Effector CD4-positive, alpha-beta T cell (primary cell): ENCODE measurements around the gene SYTL2.
A peak's percentile ranks its signal among the peaks of the same experiment; 100 is the strongest.
"Not testable (repeated sequence)": the region's sequence is repeated elsewhere in the genome, so short reads cannot be mapped to it uniquely, and the experiment has no call there.

Experiments
- DNase-seq: peaks from one replicate; pipeline ENCODE4 v3.0.0-alpha.2; 2020

The SYTL2 gene

GRCh38 chr11:85680897-85681296 lies 130.0 kb downstream of the SYTL2 start:
- no peak for DNase-seq

GRCh38 chr11:85679576-85679975 lies 131.4 kb downstream of the SYTL2 start:
- DNase-seq = no peak

DNA sequence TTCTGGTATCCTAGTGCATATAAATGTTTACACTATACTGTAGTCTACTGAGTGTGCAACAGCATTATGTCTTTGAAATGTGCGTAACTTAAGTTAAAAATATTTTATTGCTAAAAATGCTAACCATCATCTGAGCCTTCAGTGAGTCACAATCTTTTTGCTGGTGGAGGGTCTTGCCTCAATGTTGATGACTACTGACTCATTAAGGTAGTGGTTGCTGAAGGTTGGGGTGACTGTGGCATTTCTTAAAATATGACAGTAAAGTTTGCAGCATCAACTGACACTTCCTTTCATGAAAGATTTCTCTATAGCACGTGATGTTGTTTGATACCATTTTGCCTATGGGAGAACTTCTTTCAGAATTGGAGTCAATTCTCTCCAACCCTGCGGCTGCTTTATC lies 137.5 kb downstream of the SYTL2 start:
- no peak for DNase-seq

DNA sequence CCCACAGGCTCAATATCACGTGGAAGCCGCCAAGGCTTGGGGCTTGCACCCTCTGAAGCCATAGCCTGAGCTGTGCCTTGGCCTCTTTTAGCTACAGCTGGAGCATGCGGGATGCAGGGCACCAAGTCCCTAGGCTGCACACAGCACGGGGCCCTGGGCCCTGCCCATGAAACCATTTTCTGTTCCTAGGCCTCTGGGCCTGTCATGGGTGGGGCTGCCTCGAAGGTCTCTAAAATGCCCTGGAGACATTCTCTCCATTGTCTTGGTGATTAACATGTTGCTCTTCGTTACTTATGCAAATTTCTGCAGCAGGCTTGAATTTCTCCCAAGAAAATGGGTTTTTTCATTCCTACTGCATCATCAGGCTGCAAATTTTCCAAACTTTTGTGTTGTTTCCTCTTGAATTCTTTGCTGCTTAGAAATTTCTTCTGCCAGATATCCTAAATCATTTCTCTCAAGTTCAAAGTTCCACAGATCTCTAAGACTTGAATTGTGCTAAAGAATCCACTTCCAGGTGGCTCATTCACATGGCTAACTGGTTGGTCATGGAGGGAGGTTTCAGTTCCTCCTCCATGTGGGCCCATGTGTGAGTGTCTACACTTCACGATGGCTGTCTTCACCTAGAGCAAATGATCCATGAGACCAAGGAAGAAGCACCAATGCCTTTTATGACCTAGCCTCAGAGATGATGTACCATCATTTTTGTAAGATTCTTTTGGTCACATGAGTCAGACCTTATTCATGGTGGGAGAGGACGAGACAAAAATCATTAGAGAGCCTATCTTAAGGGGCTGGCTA lies 138.6 kb downstream of the SYTL2 start:
- no peak for DNase-seq

- not testable (repeated sequence) for DNase-seq
These were observed 139.8 kb downstream of the SYTL2 start for GRCh38 chr11:85670949-85671663.

DNA sequence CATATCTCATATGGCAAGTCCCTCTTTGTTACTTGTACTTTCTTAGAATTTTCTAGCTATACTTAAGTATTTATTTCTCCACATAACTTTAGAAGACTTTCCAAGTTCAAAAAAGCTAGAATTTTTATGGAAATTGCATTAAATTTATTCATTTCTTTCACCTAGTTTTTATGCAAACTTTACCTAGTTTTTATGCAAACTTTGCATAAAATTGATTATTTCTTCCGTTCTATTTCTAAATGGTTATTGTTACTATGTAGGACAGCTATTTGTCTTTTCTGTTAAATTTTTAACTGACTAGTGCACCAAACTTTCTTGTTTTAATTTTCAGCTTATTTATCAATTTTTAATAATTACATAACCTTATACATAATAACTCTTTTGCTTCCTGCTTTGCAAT lies 142.8 kb downstream of the SYTL2 start:
- no peak for DNase-seq

DNA sequence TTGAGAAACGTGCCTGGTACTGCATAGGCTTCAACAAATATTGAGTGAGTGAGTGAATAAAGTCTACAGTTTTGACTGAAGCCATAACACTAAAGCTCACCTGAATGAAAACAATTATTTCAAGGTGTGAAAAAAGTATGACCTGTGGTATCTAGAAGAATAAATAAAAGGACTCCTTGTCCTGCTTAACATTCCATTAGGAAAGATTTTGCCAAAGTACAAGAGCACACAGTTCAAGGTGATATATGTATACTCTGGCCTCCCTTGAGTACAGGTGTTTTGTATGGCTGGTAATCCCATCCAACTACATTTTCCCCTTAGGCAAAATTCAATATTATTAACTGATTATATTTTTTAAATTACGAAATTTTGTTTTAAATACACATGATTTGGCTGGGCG lies 144.3 kb downstream of the SYTL2 start:
- DNase-seq = no peak

GRCh38 chr11:85665733-85666132 lies 145.2 kb downstream of the SYTL2 start:
- no peak for DNase-seq

DNA sequence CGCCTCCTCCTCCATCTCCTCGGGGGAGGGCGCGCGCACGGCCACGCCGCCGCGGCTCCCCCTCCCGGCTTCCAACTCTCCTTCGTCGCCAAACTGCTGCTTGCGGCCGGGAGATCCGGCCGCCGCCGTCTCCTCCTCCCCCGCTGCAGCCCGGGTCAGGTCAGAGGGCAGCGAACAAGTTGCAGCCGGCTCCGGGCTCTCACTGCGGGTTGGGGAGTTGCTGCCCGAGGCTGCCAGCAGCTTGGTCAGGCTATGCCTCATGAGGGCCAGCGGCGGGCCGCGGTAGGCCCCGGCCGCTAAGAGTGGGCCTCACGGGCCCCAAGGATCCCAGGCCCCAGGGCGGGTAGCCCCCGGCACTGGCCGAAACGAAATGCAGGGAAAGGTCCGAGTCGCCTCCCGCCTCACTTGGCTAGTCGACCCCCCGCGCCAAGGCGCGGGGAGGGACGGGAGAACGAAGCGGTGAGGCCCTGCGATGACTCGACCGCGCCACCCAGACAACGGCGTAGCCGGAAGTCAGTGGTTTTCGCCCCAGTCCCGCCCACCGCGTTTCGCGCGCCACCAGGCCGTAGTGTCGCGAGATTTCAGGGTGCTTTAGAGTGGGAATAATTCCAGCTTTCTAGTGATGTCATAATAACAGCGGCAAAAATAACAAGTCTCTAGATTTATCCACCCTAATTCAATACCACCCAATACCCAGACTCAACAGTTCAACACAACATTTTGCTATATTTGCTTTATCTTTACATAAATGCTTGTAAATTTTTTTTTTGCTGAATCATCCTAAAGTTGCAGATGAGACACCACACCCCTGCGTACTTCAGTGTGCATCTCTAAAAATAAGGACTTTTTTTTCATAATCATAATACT lies 146.1 kb downstream of the SYTL2 start, which contains the start of gene CREBZF:
Gene CREBZF, minus strand, starts transcription at position 515 of the 867 bp plus-strand sequence. Its CDS starts 254 bp downstream, at position 261.
- peak; percentile 87 for DNase-seq

DNA sequence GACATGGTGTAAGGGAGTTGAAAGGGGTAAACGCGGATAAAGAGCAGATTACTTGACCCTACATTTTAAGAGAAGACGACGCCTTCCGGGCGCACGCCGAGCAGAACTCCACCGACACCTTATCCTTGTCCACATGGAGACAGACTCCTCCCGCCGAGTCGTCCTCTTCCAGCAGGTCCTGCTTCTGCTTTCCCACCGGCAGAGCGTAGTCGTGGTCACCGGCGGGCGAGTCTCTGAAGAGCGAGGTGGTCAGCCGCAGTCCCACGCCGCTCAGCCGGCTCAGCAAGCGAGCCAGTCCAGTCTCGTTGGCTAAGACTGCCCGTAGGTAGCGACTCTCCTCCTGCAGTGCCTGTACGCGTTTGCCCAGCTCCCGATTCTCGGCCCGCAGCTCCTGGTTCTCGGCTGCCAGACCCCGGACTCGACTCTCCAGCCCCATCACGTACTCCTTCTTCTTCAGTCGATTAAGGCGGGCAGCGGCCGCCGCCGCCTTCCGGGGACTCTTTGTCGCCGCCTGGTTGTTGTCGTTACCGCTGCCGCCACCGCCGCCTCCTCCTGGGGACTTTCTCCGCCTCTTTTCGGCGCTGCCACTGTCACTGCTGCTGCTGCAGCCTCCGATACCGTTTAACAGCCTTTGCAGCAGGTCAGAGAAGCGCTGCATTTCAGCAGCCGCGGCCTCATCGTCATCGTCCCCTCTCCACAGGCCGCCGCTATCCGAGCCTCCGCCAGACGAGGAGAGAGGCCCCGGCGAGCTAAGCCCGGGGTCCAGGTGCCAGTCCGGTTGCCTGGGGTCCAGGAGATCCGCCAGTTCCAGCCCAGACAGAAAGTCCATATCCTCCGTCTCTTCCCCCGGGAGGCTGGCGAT lies 147.0 kb downstream of the SYTL2 start:
- peak; percentile 86 for DNase-seq

GRCh38 chr11:85663080-85663752 lies 147.7 kb downstream of the SYTL2 start:
- no peak for DNase-seq

GRCh38 chr11:85661972-85662664 lies 148.8 kb downstream of the SYTL2 start:
- no peak for DNase-seq

DNA sequence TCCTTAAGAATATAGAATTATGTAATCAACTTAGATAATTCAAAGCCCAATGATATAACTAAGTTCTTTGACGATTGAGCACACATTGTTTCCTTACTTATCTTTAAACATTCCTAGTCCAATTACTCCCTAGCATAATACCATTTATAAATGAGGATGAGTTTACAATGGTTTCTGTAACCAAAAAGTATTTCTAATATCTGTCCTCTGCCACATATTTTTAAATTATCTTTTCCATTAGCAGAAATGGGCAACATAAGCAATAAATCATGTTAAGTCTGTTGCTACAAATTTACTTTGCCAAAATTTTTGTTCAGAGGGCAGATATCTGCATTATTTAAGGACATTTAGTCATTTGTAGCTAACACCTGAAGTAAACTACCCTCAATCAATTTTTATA lies 152.8 kb downstream of the SYTL2 start:
- no peak for DNase-seq

DNA sequence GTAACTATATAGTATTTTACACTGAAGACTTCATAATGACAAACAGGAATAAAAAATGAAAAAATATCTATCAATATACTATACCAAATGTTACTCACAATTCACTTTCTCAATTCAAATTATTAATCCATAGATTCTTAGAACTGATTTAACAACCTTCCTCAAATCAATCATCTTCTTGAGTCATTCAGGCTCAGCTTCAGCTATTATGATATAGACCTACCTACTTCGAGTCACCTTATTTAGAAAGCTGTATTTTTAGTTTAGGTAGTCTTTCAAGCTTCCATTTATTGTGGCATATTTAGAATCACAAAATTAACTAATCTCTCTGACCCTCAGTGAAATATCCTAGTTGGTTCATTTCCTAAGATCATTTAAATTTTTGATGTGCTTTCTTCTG lies 154.2 kb downstream of the SYTL2 start:
- no peak for DNase-seq

- DNase-seq = not testable (repeated sequence)
These were observed 156.6 kb downstream of the SYTL2 start for GRCh38 chr11:85654343-85654742.

DNA sequence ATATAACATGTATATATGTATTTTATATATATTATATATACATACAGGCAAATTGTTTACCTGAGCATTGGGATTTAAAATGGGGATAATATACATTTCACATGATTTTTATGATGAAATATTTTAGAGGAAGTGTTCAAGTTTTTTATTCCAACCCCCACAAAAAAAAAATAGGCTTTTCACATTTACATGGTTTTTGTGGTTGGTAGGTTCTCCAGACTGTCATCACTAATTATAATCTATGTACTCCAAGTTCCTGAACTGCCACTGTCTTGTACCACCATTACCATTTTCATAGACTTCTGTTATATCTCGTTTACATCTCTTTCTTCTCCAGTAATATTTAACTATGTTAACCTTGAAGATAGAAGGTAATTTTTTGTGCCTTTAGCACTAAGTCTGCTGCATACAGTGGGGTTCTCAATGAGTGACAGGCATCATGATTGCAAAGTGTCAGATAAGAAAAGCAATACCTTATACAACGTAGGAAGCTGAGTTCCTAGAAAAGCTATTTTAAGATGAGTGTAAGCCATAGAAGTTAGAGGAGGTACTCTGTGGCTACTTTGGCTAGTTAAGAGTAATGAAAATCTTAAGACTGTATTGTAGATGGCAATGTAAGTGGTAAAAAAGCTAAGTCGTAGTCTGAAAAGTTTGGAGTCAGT lies 158.0 kb downstream of the SYTL2 start:
- DNase-seq = no peak

DNA sequence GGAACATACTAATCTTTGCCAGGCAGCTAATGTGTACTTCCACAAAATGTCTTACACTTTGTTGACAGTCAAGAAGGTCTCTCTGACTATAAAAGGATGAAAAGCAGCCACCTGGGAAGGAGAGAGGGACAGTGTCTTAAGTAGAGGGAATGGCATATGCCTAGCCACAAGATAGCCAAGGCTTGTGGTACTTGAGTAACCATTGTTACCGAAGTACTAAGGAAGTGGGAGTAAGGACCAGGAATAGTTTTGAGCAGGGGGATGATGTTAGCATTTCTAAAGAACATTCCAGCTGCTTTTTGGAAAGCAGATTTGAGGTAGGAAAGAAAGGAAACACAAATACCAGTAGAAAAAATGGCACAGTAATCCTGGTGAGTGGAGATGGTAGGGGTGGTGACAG lies 159.8 kb downstream of the SYTL2 start:
- no peak for DNase-seq

DNA sequence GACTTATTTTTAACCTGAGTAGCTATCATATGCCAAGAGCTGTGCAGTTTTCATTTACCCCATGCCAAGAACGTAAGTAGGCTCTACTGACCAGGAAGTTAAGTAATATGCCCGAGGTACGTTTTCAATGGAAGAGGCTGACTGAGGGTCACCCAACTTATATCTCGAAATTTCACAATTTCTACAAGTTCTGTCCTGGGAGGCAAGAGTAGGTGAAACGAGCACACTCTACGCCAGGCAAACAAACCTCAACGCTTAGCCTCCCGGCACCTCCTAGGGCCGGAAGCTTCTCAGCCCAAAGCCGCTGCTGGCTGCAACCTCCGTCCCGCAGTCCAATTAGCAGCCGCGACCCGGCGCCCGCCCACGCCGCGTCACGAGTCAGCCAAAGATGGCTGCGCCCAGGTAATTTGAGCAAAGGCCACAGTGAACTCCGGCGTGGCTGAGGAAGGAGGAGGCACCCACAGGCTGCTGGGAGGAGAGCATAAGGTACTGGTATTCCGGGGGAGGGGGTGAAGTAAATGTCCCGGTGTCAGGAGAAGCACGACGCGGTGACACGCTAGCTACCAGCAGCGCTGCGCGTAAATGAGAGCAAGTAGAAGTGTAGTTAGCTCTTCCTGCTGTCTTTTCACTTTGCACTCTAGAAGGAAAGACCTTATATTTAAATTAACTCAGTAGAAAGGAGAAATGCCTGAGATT lies 163.2 kb downstream of the SYTL2 start, which contains the start of gene TMEM126A:
Gene TMEM126A, plus strand, starts transcription at position 364 of the 696 bp plus-strand sequence. CDS start 2,289 bp downstream, outside the sequence.
- DNase-seq = peak; percentile 88

DNA sequence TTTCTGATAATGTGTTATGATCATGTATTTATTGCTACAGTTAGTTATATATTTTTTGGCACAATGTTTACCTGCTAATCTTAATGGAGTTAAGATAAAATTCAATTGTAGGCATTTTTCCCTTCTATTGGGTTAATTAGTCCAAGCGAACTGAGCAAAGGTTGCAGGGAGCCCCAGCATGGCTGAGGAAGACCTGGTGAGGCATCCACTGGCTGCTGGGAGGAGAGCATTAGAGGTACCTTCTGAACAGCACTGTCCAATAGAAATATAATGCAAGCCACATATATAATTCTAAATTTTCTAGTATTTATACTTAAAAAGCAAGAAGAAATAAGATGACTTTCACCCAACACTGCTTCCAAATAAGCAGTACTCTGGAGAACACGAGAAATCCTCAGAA lies 163.9 kb downstream of the SYTL2 start:
- no peak for DNase-seq
